Measurements from ENCODE around the gene PAF1. TPM values are rescaled to one million over a fixed set of nuclear protein-coding genes. Genes with fewer than 3 reads are reported as not detected.

The PAF1 gene
- polyA plus RNA-seq, 1 donor from 2014 or later: 37.3 TPM

- Histone ChIP-seq H3K4me2 (ENCODE audit: low read length) (peak overlapping the region; percentile 97), H3K9me3 (ENCODE audit: low read length) (no peaks in the 10 kb centered on the region), H3K9me2 (ENCODE audit: insufficient read depth, low read length) (no peaks in the 10 kb centered on the region), H4K20me1 (ENCODE audit: insufficient read depth) (no peaks in the 10 kb centered on the region), H2AFZ (ENCODE audit: low read depth, low read length) (peak overlapping the region; percentile 73), H3K36me3 (ENCODE audit: insufficient read depth, low read length) (no peaks in the 10 kb centered on the region), H3K9ac (ENCODE audit: low read length) (peak overlapping the region; percentile 100), H3K27ac (ENCODE audit: low read length) (peak overlapping the region; percentile 99), H3F3A (ENCODE audit: insufficient read depth, low read length, poor library complexity, severe bottlenecking) (no peaks in the 10 kb centered on the region), H3K79me2 (replicated peaks; ENCODE audit: insufficient read depth, low read length) (peaks cover 27% of the 10 kb centered on the region), H3K27me3 (ENCODE audit: insufficient read depth, low read depth, low read length) (peaks cover 23% of the 10 kb centered on the region), H3K4me3 (ENCODE audit: low read length) (peak overlapping the region; percentile 89)
- TF ChIP-seq POLR2AphosphoS5 (IDR thresholded peaks at IDR 0.05) (peak; percentile 83), RAD21 (conservative IDR thresholded peaks at IDR 0.05) (no peak)
Observed at GRCh38 chr19:39413272-39413910, 22.5 kb upstream of the PAF1 start.

- no peak for TF ChIP-seq EZH2 (IDR thresholded peaks at IDR 0.05; ENCODE audit: borderline replicate concordance, insufficient read depth, low read length, poor library complexity, severe bottlenecking)
- TF ChIP-seq REST (IDR thresholded peaks at IDR 0.05; ENCODE audit: borderline replicate concordance): peak; percentile 7
- peak; percentile 58 for TF ChIP-seq SMC3 (conservative IDR thresholded peaks at IDR 0.05; ENCODE audit: poor library complexity)
- peak; percentile 28 for TF ChIP-seq TAF1 (IDR thresholded peaks at IDR 0.05; ENCODE audit: low read depth)
Observed at GRCh38 chr19:39412867-39413271, 22.0 kb upstream of the PAF1 start.

GRCh38 chr19:39412100-39412866, 21.4 kb upstream of the PAF1 start, which contains the start of gene PLEKHG2:
TSS of gene PLEKHG2 (plus strand) at chr19:39412669. CDS start at chr19:39414087, 1,418 bp downstream.
- peak; percentile 38 for TF ChIP-seq SMC3 (conservative IDR thresholded peaks at IDR 0.05; ENCODE audit: poor library complexity)
- peak; percentile 89 for TF ChIP-seq EP300 (conservative IDR thresholded peaks at IDR 0.05; ENCODE audit: poor library complexity, severe bottlenecking)
- peak; percentile 8 for TF ChIP-seq REST (IDR thresholded peaks at IDR 0.05; ENCODE audit: borderline replicate concordance)
- TF ChIP-seq POLR2AphosphoS5 (IDR thresholded peaks at IDR 0.05): peak; percentile 65
- peak; percentile 15 for TF ChIP-seq TAF1 (IDR thresholded peaks at IDR 0.05; ENCODE audit: low read depth)
- TF ChIP-seq RAD21 (conservative IDR thresholded peaks at IDR 0.05): peak; percentile 47
- TF ChIP-seq EZH2 (IDR thresholded peaks at IDR 0.05; ENCODE audit: borderline replicate concordance, insufficient read depth, low read length, poor library complexity, severe bottlenecking): no peak
- TF ChIP-seq CTCF (IDR thresholded peaks at IDR 0.05; ENCODE audit: poor library complexity, severe bottlenecking): peak; percentile 95
- peak; percentile 44 for TF ChIP-seq MXI1 (conservative IDR thresholded peaks at IDR 0.05; ENCODE audit: poor library complexity, severe bottlenecking)
- Histone ChIP-seq H3K27me3 (ENCODE audit: insufficient read depth, low read depth, low read length) (peaks cover 34% of the 10 kb centered on the region), H3K4me3 (ENCODE audit: low read length) (peak within 1 kb of the TSS; percentile 89), H3K36me3 (ENCODE audit: insufficient read depth, low read length) (no peaks in the 10 kb centered on the region), H4K20me1 (ENCODE audit: insufficient read depth) (no peaks in the 10 kb centered on the region), H3K79me2 (replicated peaks; ENCODE audit: insufficient read depth, low read length) (peaks cover 27% of the 10 kb centered on the region), H3K27ac (ENCODE audit: low read length) (peak within 1 kb of the TSS; percentile 99), H3F3A (ENCODE audit: insufficient read depth, low read length, poor library complexity, severe bottlenecking) (no peaks in the 10 kb centered on the region), H3K9me2 (ENCODE audit: insufficient read depth, low read length) (no peaks in the 10 kb centered on the region), H2AFZ (ENCODE audit: low read depth, low read length) (peak within 1 kb of the TSS; percentile 73), H3K4me2 (ENCODE audit: low read length) (peak within 1 kb of the TSS; percentile 97), H3K9ac (ENCODE audit: low read length) (peak within 1 kb of the TSS; percentile 100), H3K9me3 (ENCODE audit: low read length) (no peaks in the 10 kb centered on the region)

More at GRCh38 chr19:39412867-39413271, 22.0 kb upstream of the PAF1 start:
- no peaks in the 10 kb centered on the region for H3K9me3 ChIP-seq (ENCODE audit: low read length)
- H3K4me2 ChIP-seq (ENCODE audit: low read length): peak overlapping the region; percentile 48
- no peaks in the 10 kb centered on the region for H3F3A ChIP-seq (ENCODE audit: insufficient read depth, low read length, poor library complexity, severe bottlenecking)
- H3K4me3 ChIP-seq (ENCODE audit: low read length): peak overlapping the region; percentile 89
- H3K9ac ChIP-seq (ENCODE audit: low read length): peak overlapping the region; percentile 100
- peak overlapping the region; percentile 99 for H3K27ac ChIP-seq (ENCODE audit: low read length)
- H4K20me1 ChIP-seq (ENCODE audit: insufficient read depth): no peaks in the 10 kb centered on the region
- H3K27me3 ChIP-seq (ENCODE audit: insufficient read depth, low read depth, low read length): peaks cover 28% of the 10 kb centered on the region
- no peaks in the 10 kb centered on the region for H3K36me3 ChIP-seq (ENCODE audit: insufficient read depth, low read length)
- peaks cover 27% of the 10 kb centered on the region for H3K79me2 ChIP-seq (replicated peaks; ENCODE audit: insufficient read depth, low read length)
- peak overlapping the region; percentile 40 for H2AFZ ChIP-seq (ENCODE audit: low read depth, low read length)
- H3K9me2 ChIP-seq (ENCODE audit: insufficient read depth, low read length): no peaks in the 10 kb centered on the region

Data from neural cell (in vitro differentiated cells).